Stimulated activated CD8-positive, alpha-beta memory T cell treated with anti-CD3 and anti-CD28 coated beads, Interleukin-4, amount 100 ng/mL, for 4 hours (primary cell): ENCODE measurements around the gene FAM210A.
"Not testable (repeated sequence)": the region's sequence is repeated elsewhere in the genome, so short reads cannot be mapped to it uniquely, and the experiment has no call there.

Experiments
- DNase-seq, 2 donors: peaks; one replicate each; pipeline ENCODE4 v3.0.0-alpha.2; 2020; ENCODE audit warnings: low read depth in 2 of 2, low spot score in 1 of 2

FAM210A gene

GRCh38 chr18:13703899-13704298, 22.5 kb downstream of the FAM210A start:
- no peak for DNase-seq

GRCh38 chr18:13700153-13700552, 26.2 kb downstream of the FAM210A start:
- DNase-seq: no peak

GRCh38 chr18:13696961-13697360, 29.4 kb downstream of the FAM210A start:
- no peak for DNase-seq

- DNase-seq: not testable (repeated sequence)
Measured at GRCh38 chr18:13695337-13695736, 31.0 kb downstream of the FAM210A start.

- not testable (repeated sequence) for DNase-seq
Measured at GRCh38 chr18:13690060-13690459, 36.3 kb downstream of the FAM210A start.

- DNase-seq: no peak
Measured at GRCh38 chr18:13688191-13689136, 37.9 kb downstream of the FAM210A start.

GRCh38 chr18:13684546-13684945, 41.8 kb downstream of the FAM210A start:
- no peak for DNase-seq

- no peak for DNase-seq
Measured at GRCh38 chr18:13681701-13682100, 44.7 kb downstream of the FAM210A start.

GRCh38 chr18:13680612-13681011, 45.7 kb downstream of the FAM210A start:
- no peak for DNase-seq

GRCh38 chr18:13677350-13677749, 49.0 kb downstream of the FAM210A start:
- DNase-seq: not testable (repeated sequence)

- DNase-seq: no peak
Measured at GRCh38 chr18:13676471-13676870, 49.9 kb downstream of the FAM210A start.

- DNase-seq: no peak
Measured at GRCh38 chr18:13672657-13673056, 53.7 kb downstream of the FAM210A start.

- DNase-seq: no peak
Measured at GRCh38 chr18:13661779-13662256, 64.5 kb downstream of the FAM210A start.

GRCh38 chr18:13661051-13661778, 65.1 kb downstream of the FAM210A start:
- DNase-seq: no peak

GRCh38 chr18:13660510-13660909, 65.8 kb downstream of the FAM210A start:
- no peak for DNase-seq

- no peak for DNase-seq
Measured at GRCh38 chr18:13658436-13659204, 67.7 kb downstream of the FAM210A start.

GRCh38 chr18:13657974-13658373, 68.4 kb downstream of the FAM210A start:
- DNase-seq: no peak

- DNase-seq: no peak
Measured at GRCh38 chr18:13653746-13654433, 72.5 kb downstream of the FAM210A start.

- no peak for DNase-seq
Measured at GRCh38 chr18:13649397-13650390, 76.7 kb downstream of the FAM210A start.
